ENCODE measurements around the gene NUF2.
A peak's percentile ranks its signal among the peaks of the same experiment; 100 is the strongest.
"Not testable (repeated sequence)": the region's sequence is repeated elsewhere in the genome, so short reads cannot be mapped to it uniquely, and the experiment has no call there.

The NUF2 gene

GRCh38 chr1:163335216-163335615 lies 13.5 kb downstream of the NUF2 start:
- no peak for DNase-seq (ENCODE audit: low read depth)

DNA sequence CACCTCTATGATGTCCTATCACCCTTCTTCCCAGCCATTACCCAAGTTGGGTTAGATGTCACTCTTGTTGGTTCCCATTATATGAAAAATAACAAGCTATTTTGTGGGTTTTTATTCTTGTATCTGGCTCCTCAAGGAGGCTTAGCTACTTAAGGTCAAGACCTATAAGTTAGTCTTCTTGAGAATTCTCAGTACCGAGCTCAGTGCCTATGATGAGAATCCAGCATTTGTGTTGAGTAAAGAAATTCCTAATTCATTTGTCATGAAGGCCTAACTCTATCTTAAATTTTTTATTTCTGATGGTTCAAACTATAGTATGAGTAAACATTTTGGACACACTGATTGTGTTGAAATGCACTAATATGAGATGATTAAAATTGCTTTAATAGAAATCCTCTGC lies 15.9 kb downstream of the NUF2 start:
- peak; percentile 89 for DNase-seq (ENCODE audit: low read depth)

DNA sequence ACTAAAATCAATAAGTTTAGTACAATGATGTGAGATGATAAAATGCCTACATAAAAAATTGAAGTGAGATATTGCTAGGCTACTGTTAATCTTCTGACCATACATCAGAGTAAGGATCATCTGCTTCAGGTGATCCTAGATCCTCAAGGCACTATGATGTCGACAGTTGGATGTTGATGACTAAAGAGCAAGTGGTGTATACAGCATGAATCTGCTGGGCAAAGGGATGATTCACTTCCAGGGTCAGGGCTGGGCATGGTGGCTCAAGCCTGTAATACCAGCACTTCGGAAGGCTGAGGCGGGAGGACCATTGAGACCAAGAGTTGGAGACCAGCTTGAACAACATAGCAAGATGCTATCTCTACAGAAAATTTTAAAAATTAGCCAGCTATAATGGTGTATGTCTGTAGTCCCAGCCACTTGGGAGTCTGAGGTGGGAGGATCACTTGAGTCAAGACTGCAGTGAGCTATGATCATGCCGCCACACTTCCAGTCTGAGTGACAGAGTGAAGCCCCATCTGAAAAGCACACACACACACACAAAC lies 24.6 kb downstream of the NUF2 start:
- DNase-seq (ENCODE audit: low read depth): peak; percentile 45

DNA sequence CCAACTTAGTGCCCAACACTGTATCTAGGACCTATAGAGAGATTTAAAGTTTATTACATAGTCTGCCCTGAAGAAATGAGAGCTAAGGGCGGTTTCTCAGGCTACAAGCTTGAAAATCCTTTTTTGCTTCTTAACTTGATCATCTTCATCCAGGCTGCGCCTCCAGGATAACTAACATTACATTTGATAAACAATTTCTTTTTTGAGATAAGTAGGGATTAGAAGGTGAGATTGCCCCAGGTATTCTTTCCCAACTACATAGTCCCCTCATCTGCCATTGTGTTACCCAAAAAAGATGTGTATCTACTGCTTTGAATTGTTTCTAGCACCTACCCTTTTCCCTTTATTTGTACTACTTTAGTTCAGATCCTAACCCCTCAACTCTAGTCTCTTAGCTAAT lies 25.4 kb downstream of the NUF2 start:
- DNase-seq (ENCODE audit: low read depth): no peak

GRCh38 chr1:163351912-163352311 lies 30.2 kb downstream of the NUF2 start:
- no peak for DNase-seq (ENCODE audit: low read depth)

- DNase-seq (ENCODE audit: low read depth): peak; percentile 65
Observed at GRCh38 chr1:163357378-163357777, 35.6 kb downstream of the NUF2 start.

- DNase-seq (ENCODE audit: low read depth): not testable (repeated sequence)
Observed at GRCh38 chr1:163358172-163358571, 36.4 kb downstream of the NUF2 start.

- peak; percentile 10 for DNase-seq (ENCODE audit: low read depth)
Observed at GRCh38 chr1:163361123-163361934, 39.6 kb downstream of the NUF2 start.

GRCh38 chr1:163365186-163365585 lies 43.4 kb downstream of the NUF2 start:
- no peak for DNase-seq (ENCODE audit: low read depth)

GRCh38 chr1:163366555-163366954 lies 44.8 kb downstream of the NUF2 start:
- no peak for DNase-seq (ENCODE audit: low read depth)

- no peak for DNase-seq (ENCODE audit: low read depth)
Observed at GRCh38 chr1:163367721-163368120, 46.0 kb downstream of the NUF2 start.

- no peak for DNase-seq (ENCODE audit: low read depth)
Observed at GRCh38 chr1:163372576-163372975, 50.8 kb downstream of the NUF2 start.

DNA sequence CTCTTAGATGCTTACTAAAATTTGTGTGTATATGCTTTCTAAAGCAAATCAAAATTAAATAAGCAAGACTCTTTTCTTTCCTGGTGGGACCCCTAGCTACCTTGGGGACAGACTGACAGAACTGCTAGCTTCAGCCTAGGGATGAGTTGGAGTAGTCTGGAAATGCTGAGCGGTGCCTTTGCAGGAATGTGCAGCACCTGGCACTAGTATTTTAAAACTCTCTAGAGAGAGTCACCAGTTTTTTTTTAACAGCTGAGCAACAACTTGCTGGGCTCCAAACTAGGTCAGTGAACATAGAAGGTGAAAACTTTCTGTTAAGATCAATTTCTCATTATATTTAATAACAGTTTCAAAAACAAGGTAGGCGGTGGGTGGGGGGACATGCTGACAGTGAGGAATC lies 56.8 kb downstream of the NUF2 start:
- DNase-seq (ENCODE audit: low read depth): no peak

GRCh38 chr1:163379801-163380200 lies 58.0 kb downstream of the NUF2 start:
- no peak for DNase-seq (ENCODE audit: low read depth)

DNA sequence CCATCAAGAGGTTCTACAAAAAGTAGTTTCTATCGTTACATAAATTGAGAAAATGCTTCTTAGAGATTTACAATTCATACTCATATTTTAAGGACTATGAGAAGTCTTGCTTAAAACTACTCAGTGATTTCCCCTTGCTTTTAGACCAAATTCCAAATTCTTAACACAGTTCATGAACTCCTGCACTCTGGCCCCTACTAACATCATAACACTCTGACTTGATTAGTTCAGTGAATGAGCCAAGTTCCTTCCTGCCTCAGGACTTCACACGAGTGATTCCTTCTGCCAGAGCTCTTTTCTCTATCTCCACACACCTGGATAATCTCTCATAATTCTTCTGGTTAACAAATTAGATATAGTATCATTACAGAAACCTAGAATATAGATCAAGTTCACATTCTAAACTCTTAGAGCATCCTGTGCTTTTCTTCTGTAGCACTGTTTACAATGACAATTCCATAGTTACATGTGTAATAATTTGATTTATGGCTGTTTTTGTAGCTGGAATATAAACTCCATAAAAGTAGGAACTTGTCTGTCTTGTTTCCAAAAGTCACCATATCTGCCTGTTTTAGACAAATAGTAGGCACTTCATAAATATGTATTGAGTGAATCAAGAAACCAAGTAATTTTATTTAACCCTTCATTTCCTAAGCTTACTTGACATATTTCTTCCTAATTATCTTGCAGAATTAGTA lies 59.9 kb downstream of the NUF2 start:
- DNase-seq (ENCODE audit: low read depth): no peak

DNA sequence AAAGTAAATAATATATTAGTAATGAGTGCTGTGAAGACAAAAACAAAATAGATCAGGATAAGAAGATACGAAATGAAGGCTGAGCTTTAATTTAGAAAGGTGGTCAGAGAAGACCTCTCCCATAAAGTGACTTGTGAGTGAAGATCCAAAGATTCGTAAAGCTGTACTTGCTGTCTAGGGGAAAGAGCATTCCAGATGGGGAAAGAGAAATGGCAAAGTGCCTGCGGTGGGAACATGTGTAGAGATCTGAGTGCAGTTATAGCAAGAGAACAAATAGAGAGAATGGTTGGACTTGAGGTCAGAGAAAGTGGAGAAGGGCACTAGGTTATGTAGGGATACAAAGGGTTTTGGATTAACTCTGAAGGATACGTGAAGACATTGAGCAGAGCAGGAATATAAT lies 60.6 kb downstream of the NUF2 start:
- no peak for DNase-seq (ENCODE audit: low read depth)

GRCh38 chr1:163387146-163387545 lies 65.4 kb downstream of the NUF2 start:
- DNase-seq (ENCODE audit: low read depth): no peak

GRCh38 chr1:163388970-163389369 lies 67.2 kb downstream of the NUF2 start:
- no peak for DNase-seq (ENCODE audit: low read depth)

DNA sequence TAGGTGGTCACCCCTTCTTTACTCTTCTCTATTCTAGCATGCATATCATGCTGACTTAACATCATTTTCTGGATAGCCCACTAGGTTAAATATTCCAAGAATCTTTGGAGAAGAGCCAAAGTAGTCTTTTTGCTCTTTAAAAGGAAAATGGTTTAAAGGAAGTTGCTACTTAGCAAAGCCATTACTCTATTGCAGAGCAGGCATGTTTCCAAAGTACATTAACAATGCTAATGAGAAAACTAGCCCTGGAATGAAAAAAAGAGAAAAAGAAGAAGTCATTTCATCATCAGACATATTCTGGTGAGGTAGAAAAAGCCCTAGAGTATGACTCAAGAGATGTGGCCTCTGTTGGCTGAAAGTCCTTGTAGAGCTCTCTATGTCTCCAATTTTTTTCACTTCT lies 74.0 kb downstream of the NUF2 start:
- peak; percentile 2 for DNase-seq (ENCODE audit: low read depth)

GRCh38 chr1:163397451-163398200 lies 75.9 kb downstream of the NUF2 start:
- DNase-seq (ENCODE audit: low read depth): no peak

DNA sequence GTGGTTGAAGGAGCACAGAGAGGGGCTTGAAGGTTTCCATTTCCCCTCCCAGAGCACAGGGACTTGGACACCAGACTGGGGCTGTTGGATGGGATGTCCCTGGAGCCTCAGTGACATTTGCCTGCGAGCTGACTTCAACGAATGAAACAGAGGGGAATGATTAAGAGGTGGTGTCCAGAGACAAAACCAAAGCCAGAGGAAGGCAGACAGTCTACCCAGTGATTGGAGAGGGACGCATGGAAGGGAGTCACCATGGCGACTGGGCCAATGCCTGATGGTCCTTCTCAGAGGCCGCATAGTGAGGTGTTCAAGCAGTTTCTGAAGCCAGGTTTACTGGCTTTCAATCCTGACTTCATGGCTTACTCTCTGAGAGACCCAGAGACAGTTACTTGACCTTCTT lies 77.2 kb downstream of the NUF2 start:
- no peak for DNase-seq (ENCODE audit: low read depth)

DNA sequence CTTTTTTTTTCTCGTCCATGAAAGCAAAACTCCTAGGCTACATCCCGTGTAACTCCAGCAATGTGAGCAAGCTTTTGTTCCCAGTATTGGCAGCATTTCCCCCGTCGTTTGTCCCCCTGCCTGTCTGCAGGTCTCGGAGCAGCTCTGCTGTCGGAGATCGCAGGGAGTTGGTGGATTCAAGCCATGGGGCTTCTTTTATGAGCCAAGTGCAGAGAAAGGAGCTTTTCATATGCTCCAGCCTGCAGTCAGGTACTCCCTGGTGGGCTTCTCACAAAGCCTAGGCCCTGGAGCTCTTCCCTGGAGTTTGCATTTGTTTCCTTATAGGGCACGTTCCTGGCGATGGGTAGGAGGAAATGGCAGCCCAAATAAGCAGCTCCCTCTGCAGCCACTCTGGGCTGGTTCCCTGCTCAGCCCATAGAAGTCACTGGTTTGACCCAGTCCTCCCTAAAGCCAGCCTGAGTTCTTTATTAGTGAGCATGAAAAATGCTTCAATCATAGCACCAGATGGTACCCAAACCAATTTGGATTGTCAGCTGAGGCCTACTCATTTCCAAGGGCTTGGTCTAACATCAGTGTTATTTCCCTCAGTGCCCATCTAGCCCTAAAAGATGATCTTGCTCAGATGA lies 78.3 kb downstream of the NUF2 start:
- no peak for DNase-seq (ENCODE audit: low read depth)
